Ascending aorta (tissue), 2 donors: ENCODE data around the gene TBC1D26. TPM values are rescaled to one million over a fixed set of nuclear protein-coding genes. Genes with fewer than 3 reads are reported as not detected.
"Not testable (repeated sequence)": the region's sequence is repeated elsewhere in the genome, so short reads cannot be mapped to it uniquely, and the experiment has no call there.

ENCODE experiments used
- DNase-seq, 2 donors: peaks; one replicate each; pipeline ENCODE4 v3.0.0-alpha.2; 2019; ENCODE audit warnings: low spot score in 2 of 2
- H3K27ac ChIP-seq, 2 donors: fragments of 200-600 bp; sonication (generic); one replicate each; pipeline ENCODE4 v1.5.1; 2016 to 2017; ENCODE audit warnings: mild to moderate bottlenecking in 1 of 2
- H3K27me3 ChIP-seq: fragments of 200-600 bp; sonication (generic); one replicate; pipeline ENCODE4 v1.5.1; 2017
- H3K36me3 ChIP-seq, 2 donors: fragments of 200-600 bp; sonication (generic); one replicate each; pipeline ENCODE4 v1.5.1; 2016
- H3K4me1 ChIP-seq, 2 donors: fragments of 200-600 bp; sonication (generic); one replicate each; pipeline ENCODE4 v1.5.1; 2016 to 2017; ENCODE audit warnings: mild to moderate bottlenecking in 1 of 2
- H3K4me3 ChIP-seq, 2 donors: fragments of 200-600 bp; sonication (generic); one replicate each; pipeline ENCODE4 v1.5.1; 2016 to 2017; ENCODE audit warnings: mild to moderate bottlenecking in 1 of 2
- H3K9me3 ChIP-seq, 2 donors: fragments of 200-600 bp; sonication (generic); one replicate each; pipeline ENCODE4 v1.5.1; 2016
- CTCF ChIP-seq, 3 experiments: fragments of 200-600 bp in 2 of 3; fragments of 450-650 bp in 1 of 3; sonication (generic) in 2 of 3; IDR thresholded peaks; one replicate each; pipeline ENCODE4 v1.5.1; 2016 to 2019; ENCODE audit warnings: antibody characterized with exemption in 3 of 3, mild to moderate bottlenecking in 1 of 3, moderate library complexity in 1 of 3
- intact Hi-C: fragments of 100-400 bp; cut with DNase I; formaldehyde crosslinking; loops from one replicate; pipeline ENCODE4 v1.15.1; 2023
- total RNA-seq: library from RNA; depleted of rRNA; stranded (reverse); fragments of >200 nt; gene quantifications from one replicate; pipeline ENCODE4 v1.1.0, GENCODE V29; 2016

Gene TBC1D26
- total RNA-seq, 1 donor from 2014 or later, result not detected

GRCh38 chr17:15733174-15733789 lies 1.2 kb downstream of the TBC1D26 start:
- intact Hi-C loops, H3K27me3 ChIP-seq: not testable (repeated sequence)

GRCh38 chr17:15736578-15736977 lies 4.5 kb downstream of the TBC1D26 start:
- DNase-seq, H3K27me3 ChIP-seq, H3K9me3 ChIP-seq, H3K27ac ChIP-seq, intact Hi-C loops, H3K4me3 ChIP-seq, H3K36me3 ChIP-seq, H3K4me1 ChIP-seq: not testable (repeated sequence)

More at GRCh38 chr17:15733174-15733789, 1.2 kb downstream of the TBC1D26 start:
- not testable (repeated sequence) for H3K4me1 ChIP-seq, H3K9me3 ChIP-seq, H3K27ac ChIP-seq, DNase-seq, H3K4me3 ChIP-seq, H3K36me3 ChIP-seq

DNA sequence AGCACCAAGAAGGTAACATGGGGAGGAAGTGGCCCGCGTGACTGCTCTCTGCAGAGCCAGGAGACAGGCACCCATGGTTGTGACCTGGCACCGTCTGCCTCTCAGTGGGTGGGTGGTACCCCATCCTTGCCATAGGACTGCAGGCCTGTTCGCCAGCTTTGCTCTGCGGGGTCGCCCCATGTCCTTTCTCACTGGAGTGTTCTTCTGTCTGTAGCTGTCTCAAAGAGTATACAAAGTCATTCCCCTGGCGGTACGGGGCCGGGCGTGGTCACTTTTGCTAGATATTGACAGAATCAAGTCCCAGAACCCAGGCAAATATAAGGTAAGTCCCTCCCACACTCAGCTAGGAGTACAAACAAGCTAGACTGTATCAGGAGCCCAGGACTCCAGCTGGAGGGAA lies 6.0 kb downstream of the TBC1D26 start:
- H3K36me3 ChIP-seq, result no peaks in the 10 kb centered on the region
- intact Hi-C loops, result no loop called here

GRCh38 chr17:15739259-15739658 lies 7.2 kb downstream of the TBC1D26 start:
- intact Hi-C loops, H3K9me3 ChIP-seq, H3K27ac ChIP-seq, DNase-seq, H3K4me1 ChIP-seq, H3K4me3 ChIP-seq, H3K36me3 ChIP-seq, H3K27me3 ChIP-seq: not testable (repeated sequence)

More for the DNA sequence above, 6.0 kb downstream of the TBC1D26 start:
- Histone ChIP-seq H3K4me3 (no peak overlapping the region), H3K27me3 (no peaks in the 10 kb centered on the region), H3K27ac (no peak overlapping the region), H3K4me1 (no peaks in the 10 kb centered on the region), H3K9me3 (no peaks in the 10 kb centered on the region)
- DNase-seq, result no peak
- no peak for TF ChIP-seq CTCF (IDR thresholded peaks at IDR 0.05)

GRCh38 chr17:15740041-15740440 lies 8.0 kb downstream of the TBC1D26 start:
- intact Hi-C loops, H3K36me3 ChIP-seq, H3K4me3 ChIP-seq, DNase-seq, H3K9me3 ChIP-seq, H3K27ac ChIP-seq, H3K4me1 ChIP-seq, H3K27me3 ChIP-seq: not testable (repeated sequence)

DNA sequence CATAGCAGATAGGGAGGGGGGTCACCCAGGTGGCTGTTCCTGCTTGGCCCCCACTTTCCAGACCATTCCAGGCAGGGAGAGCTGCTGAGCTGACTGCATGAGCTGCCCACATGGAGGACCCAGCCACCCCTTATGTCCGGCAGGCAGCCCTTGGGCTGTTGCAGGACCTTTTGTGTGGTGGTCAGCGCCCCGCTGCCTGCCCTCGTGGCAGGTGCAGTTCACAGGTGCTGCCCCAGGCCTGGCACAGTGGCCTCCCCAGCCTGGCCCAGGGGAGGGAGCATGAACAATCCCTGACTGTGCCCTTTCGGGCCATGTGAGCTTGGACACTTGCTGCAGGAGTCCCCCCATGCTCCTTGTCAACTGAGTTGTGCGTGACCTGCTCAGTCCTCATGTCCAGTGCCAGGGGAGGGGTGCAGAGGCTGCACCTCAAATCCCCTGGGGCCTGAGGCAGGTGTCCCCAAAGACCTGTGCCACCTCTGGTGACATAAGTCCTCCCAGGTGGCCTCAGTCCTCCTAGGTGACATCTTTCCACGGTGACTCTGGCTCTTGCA lies 8.6 kb downstream of the TBC1D26 start:
- Histone ChIP-seq H3K27ac (no peak overlapping the region), H3K27me3 (no peaks in the 10 kb centered on the region), H3K4me1 (no peaks in the 10 kb centered on the region), H3K36me3 (no peaks in the 10 kb centered on the region), H3K9me3 (no peaks in the 10 kb centered on the region), H3K4me3 (no peak overlapping the region)
- TF ChIP-seq CTCF (IDR thresholded peaks at IDR 0.05), result no peak
- intact Hi-C loops, result no loop called here
- no peak for DNase-seq

DNA sequence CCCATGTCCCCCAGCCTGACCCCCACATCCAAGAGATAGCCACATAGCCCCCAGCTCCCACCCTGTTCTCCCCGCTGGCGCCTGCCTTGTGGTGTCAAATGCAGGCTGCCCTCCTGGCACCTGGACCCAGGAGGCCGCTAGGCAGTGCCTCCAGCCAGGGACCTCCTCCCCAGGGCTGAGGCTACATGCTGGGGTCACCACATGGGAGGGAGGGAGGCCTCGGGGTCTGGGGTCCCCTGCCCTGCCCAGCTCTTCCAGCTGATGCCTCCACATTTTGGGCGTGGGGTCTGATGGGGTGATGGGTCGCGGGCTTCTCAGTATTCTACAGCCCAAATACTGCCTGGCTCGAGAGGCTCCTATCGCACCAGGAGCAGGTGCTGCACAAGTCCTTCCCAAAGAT lies 9.5 kb downstream of the TBC1D26 start:
- Histone ChIP-seq H3K27me3 (no peaks in the 10 kb centered on the region), H3K4me3 (no peak overlapping the region), H3K36me3 (no peaks in the 10 kb centered on the region), H3K27ac (no peak overlapping the region), H3K4me1 (no peaks in the 10 kb centered on the region), H3K9me3 (no peaks in the 10 kb centered on the region)
- intact Hi-C loops, result no loop called here
- DNase-seq, result no peak
- TF ChIP-seq CTCF (IDR thresholded peaks at IDR 0.05), result no peak
